ENCODE measurements around the gene CDKAL1.

- TF ChIP-seq CTCF (conservative IDR thresholded peaks at IDR 0.05; ENCODE audit: low read length), result no peak
- TF ChIP-seq EZH2phosphoT487 (IDR thresholded peaks at IDR 0.05; ENCODE audit: borderline replicate concordance), result no peak
Measured at GRCh38 chr6:21151119-21151518, 616.9 kb downstream of the CDKAL1 start.
